Body of pancreas (tissue), 4 donors: ENCODE results near the gene DDRGK1.

Experiments
- POLR2A ChIP-seq, 3 donors: fragments of 450-650 bp; IDR thresholded peaks; one replicate each; pipeline ENCODE4 v1.6.1; 2016; ENCODE audit warnings: antibody characterized with exemption in 3 of 3, mild to moderate bottlenecking in 2 of 3
- TF ChIP-seq, protein P1 (sequence below), 7 experiments: fragments of 450-650 bp in 4 of 7; fragments of 200-600 bp in 3 of 7; sonication (generic) in 3 of 7; IDR thresholded peaks; one replicate each; pipeline ENCODE4 v1.5.1; 2016 to 2019; ENCODE audit warnings: antibody characterized with exemption in 7 of 7

GRCh38 chr20:3226864-3227263 is 22.4 kb upstream of the DDRGK1 start:
- TF ChIP-seq, protein P1, sequence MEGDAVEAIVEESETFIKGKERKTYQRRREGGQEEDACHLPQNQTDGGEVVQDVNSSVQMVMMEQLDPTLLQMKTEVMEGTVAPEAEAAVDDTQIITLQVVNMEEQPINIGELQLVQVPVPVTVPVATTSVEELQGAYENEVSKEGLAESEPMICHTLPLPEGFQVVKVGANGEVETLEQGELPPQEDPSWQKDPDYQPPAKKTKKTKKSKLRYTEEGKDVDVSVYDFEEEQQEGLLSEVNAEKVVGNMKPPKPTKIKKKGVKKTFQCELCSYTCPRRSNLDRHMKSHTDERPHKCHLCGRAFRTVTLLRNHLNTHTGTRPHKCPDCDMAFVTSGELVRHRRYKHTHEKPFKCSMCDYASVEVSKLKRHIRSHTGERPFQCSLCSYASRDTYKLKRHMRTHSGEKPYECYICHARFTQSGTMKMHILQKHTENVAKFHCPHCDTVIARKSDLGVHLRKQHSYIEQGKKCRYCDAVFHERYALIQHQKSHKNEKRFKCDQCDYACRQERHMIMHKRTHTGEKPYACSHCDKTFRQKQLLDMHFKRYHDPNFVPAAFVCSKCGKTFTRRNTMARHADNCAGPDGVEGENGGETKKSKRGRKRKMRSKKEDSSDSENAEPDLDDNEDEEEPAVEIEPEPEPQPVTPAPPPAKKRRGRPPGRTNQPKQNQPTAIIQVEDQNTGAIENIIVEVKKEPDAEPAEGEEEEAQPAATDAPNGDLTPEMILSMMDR (IDR thresholded peaks at IDR 0.05) = no peak
- TF ChIP-seq POLR2A (IDR thresholded peaks at IDR 0.05) = no peak
